Stimulated activated CD8-positive, alpha-beta memory T cell treated with anti-CD3 and anti-CD28 coated beads, Interleukin-15, amount 100 ng/mL, for 24 hours (primary cell): ENCODE data around the gene PACSIN1.

Source experiments
- DNase-seq: peaks from one replicate; pipeline ENCODE4 v3.0.0-alpha.2; 2020; ENCODE audit warnings: low read depth

The PACSIN1 gene, protein sequence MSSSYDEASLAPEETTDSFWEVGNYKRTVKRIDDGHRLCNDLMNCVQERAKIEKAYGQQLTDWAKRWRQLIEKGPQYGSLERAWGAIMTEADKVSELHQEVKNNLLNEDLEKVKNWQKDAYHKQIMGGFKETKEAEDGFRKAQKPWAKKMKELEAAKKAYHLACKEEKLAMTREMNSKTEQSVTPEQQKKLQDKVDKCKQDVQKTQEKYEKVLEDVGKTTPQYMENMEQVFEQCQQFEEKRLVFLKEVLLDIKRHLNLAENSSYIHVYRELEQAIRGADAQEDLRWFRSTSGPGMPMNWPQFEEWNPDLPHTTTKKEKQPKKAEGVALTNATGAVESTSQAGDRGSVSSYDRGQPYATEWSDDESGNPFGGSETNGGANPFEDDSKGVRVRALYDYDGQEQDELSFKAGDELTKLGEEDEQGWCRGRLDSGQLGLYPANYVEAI

DNA sequence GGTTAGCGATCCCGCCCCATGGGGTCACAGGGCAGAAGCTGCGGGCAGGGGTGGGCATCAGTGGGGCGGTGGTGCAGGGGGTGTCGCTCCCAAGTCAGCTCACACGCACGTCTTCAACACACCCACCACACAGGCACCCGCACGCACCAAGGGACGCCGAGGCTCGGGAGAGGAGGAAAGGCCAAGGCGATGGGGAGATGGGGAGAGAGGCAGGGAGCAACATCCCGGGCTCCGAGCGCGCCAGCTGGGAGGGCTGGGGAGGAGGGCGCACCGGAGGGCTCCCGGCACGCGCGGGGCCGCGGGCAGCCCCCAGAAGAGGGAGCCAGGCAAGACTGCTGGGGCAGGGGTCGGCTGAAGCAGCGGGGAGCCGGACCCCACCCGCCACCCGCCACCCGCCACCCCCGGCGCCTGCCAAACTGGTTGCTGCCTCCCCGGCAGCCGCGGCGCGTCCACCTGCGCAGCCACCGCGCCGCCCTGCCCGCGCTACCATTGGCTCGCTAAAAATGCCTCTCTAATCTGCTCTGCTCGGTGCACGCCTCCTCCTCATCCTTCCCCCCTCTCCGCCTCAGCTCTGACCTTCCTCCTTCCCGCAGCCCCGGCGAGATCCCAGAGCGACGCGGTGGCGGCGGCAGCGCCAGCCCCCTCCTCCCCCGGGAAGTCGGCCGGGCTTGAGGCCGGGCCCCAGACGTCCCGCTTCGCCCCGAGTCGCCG is at the start of gene PACSIN1:
Gene PACSIN1 (plus strand): TSS at position 546 of the 711 bp plus-strand sequence. CDS start 60,230 bp downstream, outside the sequence.
- no peak for DNase-seq

DNA sequence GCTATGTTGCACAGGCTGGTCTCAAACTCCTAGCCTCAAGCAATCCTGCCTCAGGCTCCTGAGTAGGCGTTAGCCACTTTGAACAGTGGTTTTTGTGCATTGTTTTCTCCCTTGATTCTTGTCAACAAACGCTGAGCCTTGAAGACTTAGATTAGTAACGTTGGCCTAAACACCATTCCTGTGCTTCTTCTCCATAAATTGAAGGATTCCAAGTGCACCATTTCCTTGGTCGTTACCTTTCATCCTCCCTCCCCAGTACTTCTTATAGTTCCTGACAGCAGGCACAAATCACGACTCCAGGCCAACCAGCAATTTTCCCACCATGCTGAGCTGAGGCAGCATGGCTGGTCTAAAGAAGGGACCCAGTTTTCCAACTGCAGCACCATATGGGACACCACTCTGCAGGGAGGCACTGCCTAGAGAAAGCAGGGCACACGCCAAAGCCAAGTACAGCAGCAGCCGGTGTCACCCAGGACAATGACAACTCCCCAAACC is 49.0 kb upstream of the PACSIN1 start:
- no peak for DNase-seq

- no peak for DNase-seq
Measured at GRCh38 chr6:34418367-34418766, 47.5 kb upstream of the PACSIN1 start.

GRCh38 chr6:34423254-34423653 is 42.6 kb upstream of the PACSIN1 start:
- DNase-seq: no peak

DNA sequence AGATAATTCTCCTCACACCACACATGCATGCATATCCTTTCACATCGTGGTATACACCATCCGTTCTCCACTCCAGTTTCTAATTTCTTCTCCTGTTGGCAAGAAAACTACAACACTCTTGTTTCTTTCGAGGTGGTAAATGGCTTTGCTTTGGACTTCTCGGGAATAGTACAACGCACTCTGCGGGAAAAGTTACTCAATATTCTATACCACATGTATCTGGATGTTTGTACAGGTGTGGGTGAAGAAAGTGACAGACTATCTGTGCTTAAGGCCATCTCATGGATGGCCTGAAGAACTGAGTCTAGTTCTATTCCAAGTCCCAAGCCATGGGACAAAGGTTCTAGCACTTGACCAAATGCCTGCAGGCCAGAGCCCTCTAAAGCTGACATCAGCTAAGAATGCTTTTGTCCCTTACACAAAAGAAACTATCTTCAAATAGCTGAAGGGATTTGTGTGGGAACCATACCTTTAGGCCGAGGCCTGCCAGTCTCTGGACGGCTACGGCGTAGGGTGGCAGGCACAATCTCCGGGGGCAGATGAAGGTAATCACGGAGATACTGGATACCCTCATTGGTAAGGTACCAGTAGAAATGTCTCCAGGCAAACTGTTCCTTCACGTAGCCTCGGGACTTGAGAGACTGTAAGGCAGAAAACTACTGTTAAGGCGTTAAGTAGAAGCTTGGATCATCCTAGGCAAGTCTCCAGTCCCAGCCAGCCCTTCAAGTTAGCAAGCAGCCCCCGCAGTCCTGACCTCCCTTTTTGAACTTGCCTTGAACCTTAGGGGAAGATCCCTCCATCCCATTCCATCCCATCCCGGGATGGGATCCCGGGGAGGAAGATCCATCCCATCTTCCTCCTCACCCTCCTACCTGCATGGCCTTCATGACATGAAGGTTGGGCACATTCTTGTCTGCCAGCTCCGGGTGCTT is 41.4 kb upstream of the PACSIN1 start:
- no peak for DNase-seq

DNA sequence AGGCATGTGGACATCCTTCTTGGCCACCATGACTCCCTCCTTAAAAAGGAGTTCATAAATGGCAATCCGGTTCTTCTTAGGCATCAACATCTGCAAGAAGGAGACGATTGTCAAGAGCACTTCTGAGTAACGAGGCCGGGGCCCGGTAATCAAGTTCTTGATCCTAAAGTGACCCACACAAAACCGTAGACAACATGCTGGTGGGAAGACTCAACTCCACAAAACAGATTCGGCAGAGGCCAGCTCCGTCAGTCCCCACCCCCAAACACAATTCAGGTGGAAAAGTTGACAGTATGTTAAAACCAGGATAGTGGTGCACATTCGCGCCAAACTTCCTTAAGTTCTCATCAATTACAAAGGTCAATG is 40.8 kb upstream of the PACSIN1 start:
- DNase-seq: no peak

DNA sequence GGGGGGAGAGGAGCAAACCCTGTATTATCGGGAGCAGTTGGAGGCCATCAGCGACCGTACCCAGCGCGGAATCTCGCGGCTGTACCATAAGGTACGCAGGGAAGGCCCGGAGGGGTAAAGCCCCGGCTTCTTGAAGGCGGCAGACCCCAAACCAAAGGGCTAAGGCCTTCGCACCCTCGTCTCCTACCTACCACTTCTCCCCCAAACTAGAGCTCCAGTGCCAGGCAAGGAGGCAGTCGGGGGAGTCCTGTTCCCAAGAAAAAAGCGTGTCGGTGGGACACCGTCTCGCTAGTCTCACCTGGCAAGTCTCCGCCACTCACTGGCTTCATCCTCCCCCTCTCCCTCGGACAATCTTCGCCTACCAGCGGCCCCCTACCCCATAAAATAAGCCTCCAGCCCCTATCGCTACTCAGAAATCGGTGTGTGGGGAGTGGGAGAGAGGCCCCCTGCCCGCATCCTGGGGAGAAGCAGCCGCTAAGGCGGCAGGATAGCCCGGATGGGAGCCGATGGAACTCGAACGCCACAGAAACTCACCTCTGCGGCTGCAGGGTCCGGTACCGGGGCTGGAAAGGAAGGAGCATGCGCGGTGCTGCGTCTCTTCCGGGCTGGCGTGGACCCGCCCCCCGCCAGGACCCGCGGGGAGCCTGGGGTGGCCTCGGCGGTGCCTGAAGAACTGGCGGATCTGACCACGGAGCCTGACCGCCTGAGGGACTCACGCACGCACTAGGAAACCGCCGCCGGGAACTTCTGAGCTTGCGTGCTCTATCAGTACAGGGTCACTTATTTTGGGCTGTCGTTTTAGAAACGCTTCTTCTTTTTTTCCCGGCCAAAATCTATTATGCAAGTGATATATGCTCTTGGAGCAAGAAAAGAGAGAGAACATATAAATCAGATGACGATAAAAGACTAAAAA is 40.1 kb upstream of the PACSIN1 start, which contains the start of gene RPS10:
Gene RPS10 (minus strand): TSS at position 572 of the 913 bp plus-strand sequence. CDS start 848 bp downstream, outside the sequence.
- peak; percentile 85 for DNase-seq

DNA sequence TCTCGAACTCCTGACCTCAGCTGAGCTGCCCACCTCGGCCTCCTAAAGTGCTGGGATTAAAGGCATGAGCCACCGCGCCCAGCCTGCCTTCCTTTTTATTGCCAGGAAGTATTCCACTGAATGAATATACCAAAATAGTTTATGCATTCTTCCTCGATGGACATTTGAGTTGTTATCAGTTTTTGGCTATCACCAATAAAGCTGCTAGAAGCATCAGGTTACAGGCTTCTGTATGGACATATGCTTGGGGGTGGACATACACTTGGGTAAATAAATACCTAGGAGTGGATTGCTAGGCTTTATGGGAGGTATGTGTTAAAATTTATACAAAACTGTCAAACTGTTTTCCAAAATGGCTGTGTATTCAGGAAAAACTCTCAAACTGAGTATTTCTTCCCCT is 30.0 kb upstream of the PACSIN1 start:
- DNase-seq: no peak

- no peak for DNase-seq
Measured at GRCh38 chr6:34436803-34437643, 28.9 kb upstream of the PACSIN1 start.

DNA sequence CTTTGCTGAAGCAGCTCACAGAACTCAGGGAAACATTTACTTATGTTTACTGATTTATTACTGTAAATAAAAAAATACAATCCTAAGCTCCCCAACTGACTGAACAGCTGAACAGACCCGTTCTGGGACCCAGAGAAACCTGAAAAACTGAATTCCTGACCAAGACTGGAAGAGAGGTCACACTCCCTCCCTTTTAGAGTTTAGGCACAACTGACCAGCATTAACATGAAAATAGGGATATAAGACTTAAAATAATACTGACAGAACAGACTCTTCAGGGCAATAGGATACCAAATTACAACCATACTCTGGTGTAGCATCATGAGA is 28.3 kb upstream of the PACSIN1 start:
- DNase-seq: no peak

DNA sequence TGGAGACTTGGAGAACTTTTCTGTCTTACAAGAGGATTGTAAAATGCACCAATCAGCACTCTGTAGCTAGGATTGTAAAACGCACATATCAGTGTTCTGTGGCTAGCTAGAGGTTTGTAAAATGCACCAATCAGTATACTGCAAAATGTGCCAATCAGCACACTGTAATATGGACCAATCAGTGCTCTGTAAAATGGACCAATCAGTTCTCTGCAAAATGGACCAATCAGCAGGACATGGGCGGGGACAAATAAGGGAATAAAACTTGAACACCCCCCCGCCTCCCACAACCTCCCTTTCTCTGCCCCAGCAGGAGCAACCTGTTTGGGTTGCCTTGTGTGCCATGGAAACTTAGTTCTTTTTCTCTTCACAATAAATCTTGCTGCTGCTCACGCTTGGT is 27.2 kb upstream of the PACSIN1 start:
- no peak for DNase-seq

DNA sequence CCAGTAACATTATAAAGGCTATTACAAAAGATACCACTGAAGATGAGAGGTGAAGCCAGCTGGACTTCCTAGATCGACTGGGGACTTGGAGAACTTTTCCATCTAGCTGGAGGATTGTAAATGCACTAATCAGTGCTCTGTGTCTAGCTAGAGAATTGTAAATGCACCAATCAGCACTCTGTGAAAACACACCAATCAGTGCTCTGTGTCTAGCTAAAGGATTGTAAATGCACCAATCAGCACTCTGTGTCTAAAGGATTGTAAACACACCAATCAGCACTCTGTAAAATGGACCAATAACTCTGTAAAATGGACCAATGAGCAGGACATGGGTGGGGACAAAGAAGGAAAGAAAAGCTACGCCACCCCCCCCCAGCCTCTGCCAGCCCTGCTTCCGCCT is 26.4 kb upstream of the PACSIN1 start:
- no peak for DNase-seq

DNA sequence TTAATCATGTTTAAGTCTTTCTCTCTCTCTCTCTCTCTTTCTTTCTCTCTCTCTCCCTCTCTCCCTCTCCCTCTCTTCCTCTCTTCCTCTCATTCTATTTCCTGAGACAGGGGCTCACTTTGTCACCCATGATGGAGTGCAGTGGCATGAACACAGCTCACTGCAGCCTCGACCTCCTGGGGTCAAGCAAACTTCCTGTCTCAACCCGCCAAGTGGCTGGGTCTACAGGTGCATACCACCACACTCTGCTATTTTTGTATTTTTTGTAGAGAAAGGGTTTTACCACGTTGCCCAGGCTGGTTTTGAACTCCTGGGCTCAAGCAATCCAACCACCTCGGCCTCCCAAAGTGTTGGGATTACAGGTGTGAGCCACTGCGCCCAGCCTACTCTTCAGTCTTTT is 24.4 kb upstream of the PACSIN1 start:
- DNase-seq: no peak

GRCh38 chr6:34445313-34445860 is 20.5 kb upstream of the PACSIN1 start:
- DNase-seq: no peak

GRCh38 chr6:34447386-34447785 is 18.5 kb upstream of the PACSIN1 start:
- DNase-seq: no peak

GRCh38 chr6:34447910-34448309 is 18.0 kb upstream of the PACSIN1 start:
- no peak for DNase-seq

DNA sequence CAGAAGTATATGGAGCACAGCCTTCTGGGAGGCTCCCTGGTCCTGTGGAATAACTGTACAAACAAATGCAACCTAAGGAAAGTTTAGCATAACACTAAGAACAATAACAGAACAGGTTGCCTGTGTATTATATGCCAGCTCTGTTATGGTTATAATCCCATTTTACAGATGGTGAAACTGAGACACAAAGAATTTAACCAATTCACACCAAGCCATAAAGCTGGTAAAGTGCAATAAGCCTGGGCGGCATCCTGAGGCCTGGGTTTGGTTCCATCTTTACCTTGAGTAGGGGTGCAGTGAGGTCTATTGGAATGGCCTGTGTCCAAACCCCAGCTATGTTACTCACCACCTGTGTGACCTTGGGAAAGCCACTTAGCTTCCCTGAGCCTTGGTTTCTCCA is 14.7 kb upstream of the PACSIN1 start:
- DNase-seq: no peak

- DNase-seq: no peak
Measured at GRCh38 chr6:34455831-34456230, 10.0 kb upstream of the PACSIN1 start.

DNA sequence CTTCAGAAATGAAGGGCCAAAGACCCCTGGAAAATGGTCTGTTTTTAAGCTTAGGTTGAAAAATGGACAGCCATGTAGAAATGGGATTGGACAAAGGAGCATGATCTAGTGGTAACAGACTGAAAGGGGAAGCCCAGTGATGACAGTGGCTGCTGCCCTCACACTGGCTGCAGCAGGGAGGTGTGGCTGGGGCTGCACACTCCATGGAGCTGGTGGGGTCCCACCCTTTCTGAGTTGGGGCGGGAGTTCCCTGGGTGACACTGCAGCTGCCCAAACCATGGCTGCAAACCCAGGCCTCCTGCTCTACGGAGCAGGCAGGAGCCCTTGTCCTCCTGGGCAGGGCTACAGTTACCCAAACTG is 8.5 kb upstream of the PACSIN1 start:
- DNase-seq: no peak
